Measurements from ENCODE around the gene RANBP9. TPM values are rescaled to one million over a fixed set of nuclear protein-coding genes. Genes with fewer than 3 reads are reported as not detected.

Gene RANBP9
- total RNA-seq, 1 experiment from 2014 or later = 44.5 TPM

DNA sequence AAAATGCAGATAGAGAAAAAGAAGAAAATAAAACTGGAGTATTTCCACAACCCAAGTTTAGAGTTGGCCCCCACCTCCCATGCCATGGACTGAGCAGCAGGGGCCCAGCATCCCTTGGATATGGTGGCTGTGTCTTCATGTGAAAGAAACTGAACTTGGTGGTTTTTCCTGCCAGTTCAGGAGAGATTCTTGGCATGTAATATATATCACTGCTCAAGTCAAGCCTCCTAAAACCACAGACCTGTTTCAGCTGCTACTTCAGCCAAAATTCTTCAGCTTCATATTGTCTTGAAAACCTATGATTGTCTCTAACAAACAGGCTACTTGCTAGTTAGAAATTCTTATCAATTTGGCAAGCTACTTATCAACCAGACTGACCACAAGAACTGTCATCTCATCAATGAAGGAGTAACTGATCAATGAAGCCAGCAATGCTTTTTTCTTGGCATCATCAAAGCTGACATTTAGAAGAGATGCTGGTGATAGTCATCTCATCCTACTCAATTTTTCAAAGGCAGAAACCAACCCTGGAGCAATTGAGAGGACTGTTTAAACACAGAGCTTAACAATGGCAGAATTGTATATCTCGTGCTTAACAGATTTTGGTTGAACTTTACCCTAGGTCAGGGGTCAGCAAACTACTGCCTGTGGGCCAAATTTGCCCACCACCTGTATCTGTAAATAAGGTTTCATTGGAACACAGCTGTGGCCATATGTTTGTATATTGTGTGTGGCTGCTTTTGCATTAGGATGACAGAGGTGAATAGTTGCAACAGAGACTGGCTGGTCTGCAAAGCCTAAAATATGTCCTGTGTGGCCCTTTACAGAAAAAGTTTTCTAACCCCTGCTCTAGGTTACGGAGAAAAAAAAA is 106.9 kb downstream of the RANBP9 start:
- Histone ChIP-seq H3K36me3 (ENCODE audit: control insufficient read depth, insufficient read depth, low read length) (no peaks in the 10 kb centered on the region), H3K27me3 (ENCODE audit: control insufficient read depth, insufficient read depth, low read length) (no peaks in the 10 kb centered on the region), H3K4me1 (ENCODE audit: control insufficient read depth, insufficient read depth, low read length) (no peaks in the 10 kb centered on the region), H3K27ac (ENCODE audit: low read length) (no peak overlapping the region), H3K9me3 (ENCODE audit: control insufficient read depth, insufficient read depth, low read depth, low read length) (no peaks in the 10 kb centered on the region), H3K4me3 (ENCODE audit: low read depth in 2 of 2, low read length in 2 of 2) (no peak overlapping the region)
- TF ChIP-seq SIN3A (IDR thresholded peaks at IDR 0.05; ENCODE audit: borderline replicate concordance, insufficient read depth, low read depth, low read length) = no peak
- no peak for TF ChIP-seq TCF7L2 (IDR thresholded peaks at IDR 0.05; ENCODE audit: low read depth, low read length)
- TF ChIP-seq, protein P1, sequence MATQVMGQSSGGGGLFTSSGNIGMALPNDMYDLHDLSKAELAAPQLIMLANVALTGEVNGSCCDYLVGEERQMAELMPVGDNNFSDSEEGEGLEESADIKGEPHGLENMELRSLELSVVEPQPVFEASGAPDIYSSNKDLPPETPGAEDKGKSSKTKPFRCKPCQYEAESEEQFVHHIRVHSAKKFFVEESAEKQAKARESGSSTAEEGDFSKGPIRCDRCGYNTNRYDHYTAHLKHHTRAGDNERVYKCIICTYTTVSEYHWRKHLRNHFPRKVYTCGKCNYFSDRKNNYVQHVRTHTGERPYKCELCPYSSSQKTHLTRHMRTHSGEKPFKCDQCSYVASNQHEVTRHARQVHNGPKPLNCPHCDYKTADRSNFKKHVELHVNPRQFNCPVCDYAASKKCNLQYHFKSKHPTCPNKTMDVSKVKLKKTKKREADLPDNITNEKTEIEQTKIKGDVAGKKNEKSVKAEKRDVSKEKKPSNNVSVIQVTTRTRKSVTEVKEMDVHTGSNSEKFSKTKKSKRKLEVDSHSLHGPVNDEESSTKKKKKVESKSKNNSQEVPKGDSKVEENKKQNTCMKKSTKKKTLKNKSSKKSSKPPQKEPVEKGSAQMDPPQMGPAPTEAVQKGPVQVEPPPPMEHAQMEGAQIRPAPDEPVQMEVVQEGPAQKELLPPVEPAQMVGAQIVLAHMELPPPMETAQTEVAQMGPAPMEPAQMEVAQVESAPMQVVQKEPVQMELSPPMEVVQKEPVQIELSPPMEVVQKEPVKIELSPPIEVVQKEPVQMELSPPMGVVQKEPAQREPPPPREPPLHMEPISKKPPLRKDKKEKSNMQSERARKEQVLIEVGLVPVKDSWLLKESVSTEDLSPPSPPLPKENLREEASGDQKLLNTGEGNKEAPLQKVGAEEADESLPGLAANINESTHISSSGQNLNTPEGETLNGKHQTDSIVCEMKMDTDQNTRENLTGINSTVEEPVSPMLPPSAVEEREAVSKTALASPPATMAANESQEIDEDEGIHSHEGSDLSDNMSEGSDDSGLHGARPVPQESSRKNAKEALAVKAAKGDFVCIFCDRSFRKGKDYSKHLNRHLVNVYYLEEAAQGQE (IDR thresholded peaks at IDR 0.05; ENCODE audit: insufficient read depth in 1 of 2, low read depth in 2 of 2, low read length in 1 of 2) = no peak
- TF ChIP-seq POLR2AphosphoS5 (IDR thresholded peaks at IDR 0.05; ENCODE audit: low read depth, low read length) = no peak
- BruUV-seq (replicated peaks) = no TSS peak
- intact Hi-C loops (cut with micrococcal nuclease; ENCODE audit: unreplicated experiment) (no loop called here), in situ Hi-C loops (cut with HindIII; ENCODE audit: low pct_unique_long_range_greater_than_20kb, low sequenced_read_pairs) (no loop called here)
- no peak for DNase-seq (ENCODE audit: low read depth, low spot score)
- ATAC-seq = no peak
- CTCF ChIA-PET = no interaction called here
- POLR2A ChIA-PET = no interaction called here

DNA sequence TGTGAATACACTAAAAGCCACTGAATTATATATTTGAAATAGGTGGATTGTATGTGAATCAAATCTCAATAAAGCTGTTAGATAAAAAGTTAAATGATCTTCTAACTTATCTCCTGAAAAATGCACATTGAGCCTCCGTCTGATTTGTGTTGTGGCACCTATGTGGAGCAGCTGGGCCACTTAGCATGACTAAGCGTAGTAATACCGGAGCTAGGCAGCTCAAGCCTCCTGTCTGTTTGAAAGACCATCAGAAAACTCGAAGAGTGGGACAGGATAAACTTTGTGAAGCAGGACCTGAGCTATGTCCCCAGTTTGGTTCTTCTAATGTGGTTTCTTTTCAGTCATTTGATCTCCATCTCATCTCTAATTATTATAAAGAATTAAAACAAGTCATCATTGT is 107.5 kb downstream of the RANBP9 start:
- intact Hi-C loops (cut with micrococcal nuclease; ENCODE audit: unreplicated experiment) = no loop called here
- no peaks in the 10 kb centered on the region for H3K4me1 ChIP-seq (ENCODE audit: control insufficient read depth, insufficient read depth, low read length)

More for the DNA sequence above, 107.5 kb downstream of the RANBP9 start:
- no peaks in the 10 kb centered on the region for H3K27me3 ChIP-seq (ENCODE audit: control insufficient read depth, insufficient read depth, low read length)
- ChIA-PET POLR2A (no interaction called here), CTCF (no interaction called here)
- H3K36me3 ChIP-seq (ENCODE audit: control insufficient read depth, insufficient read depth, low read length) = no peaks in the 10 kb centered on the region
- no peak overlapping the region for H3K27ac ChIP-seq (ENCODE audit: low read length)
- no TSS peak for BruUV-seq (replicated peaks)
- no peak for DNase-seq (ENCODE audit: low read depth, low spot score)
- in situ Hi-C loops (cut with HindIII; ENCODE audit: low pct_unique_long_range_greater_than_20kb, low sequenced_read_pairs) = no loop called here
- TF ChIP-seq, protein P2, sequence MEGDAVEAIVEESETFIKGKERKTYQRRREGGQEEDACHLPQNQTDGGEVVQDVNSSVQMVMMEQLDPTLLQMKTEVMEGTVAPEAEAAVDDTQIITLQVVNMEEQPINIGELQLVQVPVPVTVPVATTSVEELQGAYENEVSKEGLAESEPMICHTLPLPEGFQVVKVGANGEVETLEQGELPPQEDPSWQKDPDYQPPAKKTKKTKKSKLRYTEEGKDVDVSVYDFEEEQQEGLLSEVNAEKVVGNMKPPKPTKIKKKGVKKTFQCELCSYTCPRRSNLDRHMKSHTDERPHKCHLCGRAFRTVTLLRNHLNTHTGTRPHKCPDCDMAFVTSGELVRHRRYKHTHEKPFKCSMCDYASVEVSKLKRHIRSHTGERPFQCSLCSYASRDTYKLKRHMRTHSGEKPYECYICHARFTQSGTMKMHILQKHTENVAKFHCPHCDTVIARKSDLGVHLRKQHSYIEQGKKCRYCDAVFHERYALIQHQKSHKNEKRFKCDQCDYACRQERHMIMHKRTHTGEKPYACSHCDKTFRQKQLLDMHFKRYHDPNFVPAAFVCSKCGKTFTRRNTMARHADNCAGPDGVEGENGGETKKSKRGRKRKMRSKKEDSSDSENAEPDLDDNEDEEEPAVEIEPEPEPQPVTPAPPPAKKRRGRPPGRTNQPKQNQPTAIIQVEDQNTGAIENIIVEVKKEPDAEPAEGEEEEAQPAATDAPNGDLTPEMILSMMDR (IDR thresholded peaks at IDR 0.05) = no peak
- TF ChIP-seq POLR2AphosphoS5 (IDR thresholded peaks at IDR 0.05; ENCODE audit: low read depth, low read length) = no peak
- no peak for TF ChIP-seq TCF7L2 (IDR thresholded peaks at IDR 0.05; ENCODE audit: low read depth, low read length)
- TF ChIP-seq, protein P1 (IDR thresholded peaks at IDR 0.05; ENCODE audit: insufficient read depth in 1 of 2, low read depth in 2 of 2, low read length in 1 of 2) = no peak
- no peak for TF ChIP-seq SIN3A (IDR thresholded peaks at IDR 0.05; ENCODE audit: borderline replicate concordance, insufficient read depth, low read depth, low read length)
- no peak overlapping the region for H3K4me3 ChIP-seq (ENCODE audit: low read depth in 2 of 2, low read length in 2 of 2)
- no peak for ATAC-seq
- H3K9me3 ChIP-seq (ENCODE audit: control insufficient read depth, insufficient read depth, low read depth, low read length) = no peaks in the 10 kb centered on the region

All from Panc1 (cell line).